ENCODE data around the gene TAF12.

The TAF12 gene

GRCh38 chr1:28632560-28632959 is 10.3 kb downstream of the TAF12 start:
- no peak for DNase-seq (ENCODE audit: low read depth in 1 of 2, low spot score in 1 of 2)
- no peak overlapping the region for H3K27ac ChIP-seq (replicated peaks)
- H3K27me3 ChIP-seq (ENCODE audit: insufficient read depth, poor library complexity, severe bottlenecking), result no peaks in the 10 kb centered on the region
- TF ChIP-seq REST (IDR thresholded peaks at IDR 0.05; ENCODE audit: insufficient replicate concordance, low read depth), result no peak
- no peak for TF ChIP-seq POLR2AphosphoS5 (IDR thresholded peaks at IDR 0.05; ENCODE audit: low read depth)
- no peak for TF ChIP-seq CTCF (IDR thresholded peaks at IDR 0.05; ENCODE audit: insufficient read depth, low read length)
- no peak for TF ChIP-seq GABPA (IDR thresholded peaks at IDR 0.05; ENCODE audit: low read depth)
- TF ChIP-seq SPI1 (IDR thresholded peaks at IDR 0.05; ENCODE audit: borderline replicate concordance, low read depth), result no peak
- no peak overlapping the region for H3K4me3 ChIP-seq (replicated peaks; ENCODE audit: insufficient read depth, low read length)

- Histone ChIP-seq H3K27ac (replicated peaks) (no peak overlapping the region), H3K27me3 (ENCODE audit: insufficient read depth, poor library complexity, severe bottlenecking) (no peaks in the 10 kb centered on the region), H3K4me3 (replicated peaks; ENCODE audit: insufficient read depth, low read length) (no peak overlapping the region)
- DNase-seq (ENCODE audit: low read depth in 1 of 2, low spot score in 1 of 2), result no peak
- TF ChIP-seq SPI1 (IDR thresholded peaks at IDR 0.05; ENCODE audit: borderline replicate concordance, low read depth) (no peak), GABPA (IDR thresholded peaks at IDR 0.05; ENCODE audit: low read depth) (no peak), CTCF (IDR thresholded peaks at IDR 0.05; ENCODE audit: insufficient read depth, low read length) (no peak), POLR2AphosphoS5 (IDR thresholded peaks at IDR 0.05; ENCODE audit: low read depth) (no peak), REST (IDR thresholded peaks at IDR 0.05; ENCODE audit: insufficient replicate concordance, low read depth) (no peak)
Measured at GRCh38 chr1:28631713-28632112, 11.2 kb downstream of the TAF12 start.

GRCh38 chr1:28613175-28613574 is 29.7 kb downstream of the TAF12 start:
- DNase-seq (ENCODE audit: low read depth in 1 of 2, low spot score in 1 of 2), result no peak
- TF ChIP-seq POLR2AphosphoS5 (IDR thresholded peaks at IDR 0.05; ENCODE audit: low read depth) (no peak), GABPA (IDR thresholded peaks at IDR 0.05; ENCODE audit: low read depth) (no peak), SPI1 (IDR thresholded peaks at IDR 0.05; ENCODE audit: borderline replicate concordance, low read depth) (no peak), CTCF (IDR thresholded peaks at IDR 0.05; ENCODE audit: insufficient read depth, low read length) (no peak), REST (IDR thresholded peaks at IDR 0.05; ENCODE audit: insufficient replicate concordance, low read depth) (no peak)
- no peaks in the 10 kb centered on the region for H3K27me3 ChIP-seq (ENCODE audit: insufficient read depth, poor library complexity, severe bottlenecking)
- H3K4me3 ChIP-seq (replicated peaks; ENCODE audit: insufficient read depth, low read length), result no peak overlapping the region
- H3K27ac ChIP-seq (replicated peaks), result no peak overlapping the region
